ENCODE results near the gene CACNA1B.
"Not testable (repeated sequence)": the region's sequence is repeated elsewhere in the genome, so short reads cannot be mapped to it uniquely, and the experiment has no call there.

The CACNA1B gene

DNA sequence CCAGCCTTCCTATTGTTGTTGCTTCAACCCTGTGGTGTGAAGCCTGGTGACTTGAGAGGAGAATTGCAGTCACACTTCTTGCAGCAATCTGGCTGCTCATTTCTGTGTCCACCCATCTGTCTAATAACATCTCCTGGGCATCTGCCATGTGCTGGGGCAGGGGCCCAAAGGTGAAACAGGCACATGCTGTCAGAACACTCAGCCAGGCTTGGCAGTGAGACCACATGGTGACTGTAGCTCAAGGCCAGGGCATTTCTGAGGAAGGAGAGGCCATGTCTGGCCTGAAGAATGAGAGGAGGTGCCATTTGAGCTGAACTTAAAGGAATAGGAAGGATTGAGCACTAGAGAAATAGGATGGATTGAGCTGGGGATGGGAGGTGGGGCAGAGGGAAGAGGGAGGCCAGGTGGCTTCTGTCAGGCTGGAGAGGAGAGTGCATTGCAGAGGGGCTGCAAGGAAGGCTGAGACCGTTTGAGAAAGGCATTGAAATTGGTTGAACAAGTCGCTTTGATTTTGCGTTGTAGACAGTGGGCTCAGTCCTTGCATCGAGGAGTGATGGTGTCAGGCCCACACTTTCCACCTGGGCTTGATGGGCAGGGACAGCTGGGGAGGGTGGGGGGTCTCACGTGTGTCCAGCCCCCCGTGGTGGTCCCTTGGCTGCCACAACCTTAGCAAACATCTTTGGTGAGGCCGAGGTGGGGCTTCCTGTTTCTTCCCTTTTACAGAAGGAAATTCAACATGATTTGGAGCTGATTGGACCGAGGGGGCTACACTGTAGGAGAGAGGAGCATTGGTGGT, 222.4 kb downstream of the CACNA1B start:
- DNase-seq (ENCODE audit: low spot score): no peak

DNA sequence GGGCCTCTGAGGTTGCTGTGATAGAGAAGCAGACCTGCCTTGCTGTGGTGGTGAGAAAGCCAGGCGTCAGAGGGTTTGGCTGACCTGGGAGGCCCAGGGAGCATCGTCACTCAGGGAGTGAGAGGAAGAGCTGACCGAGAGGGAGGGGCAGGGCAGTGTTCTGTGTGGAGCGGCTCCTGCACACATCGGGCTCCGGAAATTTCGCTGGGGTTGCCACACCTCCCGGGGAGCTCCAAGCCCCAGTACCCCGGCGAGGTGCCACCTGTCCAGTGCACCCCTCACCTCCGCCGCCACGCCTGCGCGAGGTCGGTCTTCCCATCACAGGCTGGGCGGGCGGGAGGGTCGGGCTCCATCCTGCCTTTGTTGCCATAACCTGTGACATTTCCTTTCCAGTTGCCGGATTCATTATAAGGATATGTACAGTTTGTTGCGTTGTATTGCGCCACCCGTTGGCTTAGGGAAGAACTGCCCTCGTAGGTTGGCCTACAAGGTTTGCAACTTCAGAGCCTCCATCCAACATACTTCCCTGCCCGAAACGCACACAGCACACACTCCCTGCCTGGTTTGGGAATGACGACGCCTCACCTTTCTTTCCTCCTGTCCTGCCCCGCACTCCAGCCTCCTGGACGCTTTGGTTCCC, 223.2 kb downstream of the CACNA1B start:
- DNase-seq (ENCODE audit: low spot score): no peak

DNA sequence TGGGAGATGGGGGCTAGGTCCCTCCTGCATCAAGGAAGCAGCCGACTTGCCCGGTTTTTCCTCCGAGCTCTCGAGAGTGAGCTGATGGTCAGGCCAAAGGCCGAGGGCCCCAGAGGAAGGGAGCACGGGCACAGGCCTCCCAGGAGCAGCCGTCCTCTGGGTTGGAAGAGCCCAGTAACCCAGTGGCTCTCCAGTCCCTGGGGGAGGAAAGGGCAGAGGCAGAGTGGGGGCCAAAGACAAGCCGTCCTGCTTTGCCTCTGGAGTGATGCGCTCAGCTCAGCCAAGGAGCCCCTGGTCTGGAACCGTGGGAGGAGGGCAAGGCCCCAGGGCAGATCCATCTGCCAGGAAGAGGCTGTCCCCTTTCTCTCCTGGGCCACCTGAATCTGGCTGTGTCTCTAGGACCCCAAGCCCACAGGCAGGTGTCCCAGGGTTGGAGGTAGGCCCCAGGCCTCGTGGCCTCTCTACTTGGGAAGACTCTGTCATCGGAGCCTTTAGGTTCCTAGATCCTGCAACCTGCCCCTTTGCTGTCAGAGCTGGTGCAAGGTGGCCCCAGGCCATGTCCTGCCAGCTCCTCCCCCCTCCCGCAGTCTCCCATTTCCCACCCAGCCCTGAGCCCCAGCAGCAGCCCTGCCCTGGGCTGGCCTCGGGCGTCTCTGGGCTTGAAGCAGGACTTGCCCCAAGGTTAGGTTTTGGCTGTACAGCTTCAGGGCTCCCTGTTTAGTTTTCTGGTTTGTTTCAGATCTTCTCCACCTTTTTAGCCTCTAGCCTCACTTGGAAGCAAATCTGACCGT, 224.1 kb downstream of the CACNA1B start:
- DNase-seq (ENCODE audit: low spot score): no peak

DNA sequence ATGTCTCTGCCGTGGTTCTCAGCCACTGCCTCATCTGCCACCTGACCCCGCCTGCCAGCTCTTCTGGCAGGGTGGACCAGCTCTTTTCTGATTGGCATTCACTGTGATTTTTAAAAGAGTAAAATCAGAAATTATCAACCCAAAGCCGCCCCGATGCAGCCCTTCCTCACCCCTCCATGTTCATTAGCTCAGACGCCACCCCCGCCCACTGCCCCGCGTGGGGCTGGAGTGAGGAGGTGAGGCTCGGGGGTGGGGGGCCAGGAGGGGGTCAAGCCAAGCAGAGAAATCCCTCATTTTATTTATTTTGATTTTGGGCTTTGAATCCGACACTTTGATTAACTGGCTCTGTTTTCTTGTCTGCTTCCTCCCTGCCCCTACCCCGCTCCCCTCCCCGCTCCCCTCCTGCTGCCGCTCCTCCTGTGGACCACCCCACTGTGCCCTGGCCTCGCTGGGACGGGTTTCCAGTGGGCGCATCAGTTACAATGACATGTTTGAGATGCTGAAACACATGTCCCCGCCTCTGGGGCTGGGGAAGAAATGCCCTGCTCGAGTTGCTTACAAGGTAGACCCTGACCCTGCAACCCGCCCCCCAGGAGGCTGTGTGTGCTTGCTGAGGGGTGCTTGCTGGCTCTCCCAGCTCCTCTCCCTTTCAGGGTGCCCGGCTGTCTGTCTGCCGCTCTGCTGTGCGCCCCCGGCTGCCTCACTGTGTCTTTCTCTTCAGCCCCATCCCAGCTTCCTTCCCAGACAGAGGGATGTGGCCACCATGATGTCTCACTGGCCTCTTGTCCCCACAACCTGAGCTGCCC, 224.9 kb downstream of the CACNA1B start:
- DNase-seq (ENCODE audit: low spot score): no peak

DNA sequence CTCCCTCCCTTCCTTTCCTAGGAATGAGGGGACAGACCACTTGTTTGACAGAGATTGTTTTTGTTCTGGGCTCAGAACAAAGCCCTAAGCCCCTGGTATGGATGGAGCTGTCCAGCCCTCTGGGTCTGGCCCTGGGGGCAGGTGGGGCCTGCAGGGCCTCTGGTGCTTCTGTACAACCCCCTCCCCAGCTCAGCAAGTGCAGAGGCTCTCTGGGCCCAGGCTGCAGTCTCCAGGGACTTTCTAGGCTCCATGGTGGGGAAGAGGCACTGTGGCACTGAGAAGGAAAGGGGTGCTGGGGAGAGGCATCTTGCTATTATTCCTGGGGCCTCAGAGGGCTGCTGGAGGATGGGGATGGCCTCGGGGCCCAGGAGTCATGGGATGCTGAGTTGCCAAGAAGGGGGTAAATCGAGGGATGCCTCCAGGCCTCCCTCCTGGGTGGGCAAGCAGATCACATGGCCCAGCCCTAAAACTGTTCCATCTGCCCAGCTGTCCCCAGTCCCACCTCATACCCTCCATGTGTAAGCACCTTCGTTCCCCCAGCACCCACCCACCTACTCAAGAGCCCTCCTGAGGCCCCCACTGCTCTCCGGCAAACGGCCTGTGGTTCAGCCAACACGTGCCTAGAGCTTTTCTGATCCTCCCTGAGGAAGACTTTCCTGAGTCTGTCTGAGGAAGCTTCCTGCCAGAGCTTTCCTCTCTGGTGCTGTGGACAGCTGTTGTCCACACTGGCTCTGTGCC, 225.7 kb downstream of the CACNA1B start:
- no peak for DNase-seq (ENCODE audit: low spot score)

DNA sequence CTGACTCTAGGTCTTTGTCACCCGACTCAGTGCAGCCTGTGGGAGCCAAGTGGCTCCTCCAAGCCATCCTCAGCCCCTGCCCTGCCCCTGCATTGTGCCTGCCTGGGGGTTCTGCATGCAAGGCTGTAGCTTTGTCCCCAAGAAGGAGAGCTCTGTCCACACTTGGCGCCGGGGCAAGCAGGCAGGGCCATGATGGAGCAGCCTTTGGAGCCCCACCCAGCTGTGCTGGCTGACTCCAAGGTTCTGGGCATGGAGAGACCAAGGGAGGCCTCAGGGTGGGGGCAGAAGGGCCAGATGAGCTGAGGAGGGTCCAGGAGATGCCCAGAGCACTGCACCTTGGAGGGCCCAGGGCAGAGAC, 226.2 kb downstream of the CACNA1B start:
- no peak for DNase-seq (ENCODE audit: low spot score)

DNA sequence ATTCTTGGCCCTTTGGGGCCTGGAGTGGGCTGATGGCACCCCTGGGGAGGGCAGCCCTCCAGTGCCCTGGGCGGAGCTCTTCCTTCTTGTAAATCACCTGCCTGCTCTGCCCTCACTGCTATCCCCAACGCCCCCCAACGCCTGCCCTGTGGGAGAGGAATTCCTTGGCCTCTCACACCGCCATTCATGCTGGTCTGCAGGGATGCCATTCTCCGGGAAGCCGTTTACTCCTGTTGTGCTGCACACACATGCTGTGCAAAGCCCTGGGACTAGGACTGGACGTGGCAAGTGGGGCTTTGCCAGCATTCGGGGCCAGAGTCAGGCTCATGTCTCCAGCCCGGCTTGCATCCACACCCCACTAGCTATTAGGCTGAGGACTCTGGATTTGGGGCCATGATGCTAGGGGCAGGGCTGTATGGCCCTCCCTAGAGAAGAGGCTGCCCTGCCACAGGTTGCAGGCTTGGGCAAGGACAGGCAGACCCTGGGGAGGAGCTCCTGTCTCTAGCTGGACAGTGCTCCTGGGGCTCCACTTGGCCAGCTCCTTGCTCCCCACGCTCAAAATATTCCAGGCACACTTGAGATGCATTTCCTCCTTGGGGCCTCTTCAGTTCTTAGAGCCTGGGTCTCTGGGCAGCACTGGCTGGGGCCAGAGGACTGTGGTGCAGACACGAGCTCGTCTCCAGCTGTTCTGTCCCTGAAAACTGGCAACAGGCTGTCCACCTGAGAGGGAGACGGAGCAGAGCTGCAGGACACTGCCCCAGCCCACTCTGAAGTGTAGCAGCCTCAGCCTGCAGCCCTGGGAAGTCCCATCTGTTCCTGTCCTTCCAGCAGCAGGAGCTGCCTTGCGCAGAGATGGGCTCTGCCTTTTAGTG, 226.9 kb downstream of the CACNA1B start:
- DNase-seq (ENCODE audit: low spot score): no peak

DNA sequence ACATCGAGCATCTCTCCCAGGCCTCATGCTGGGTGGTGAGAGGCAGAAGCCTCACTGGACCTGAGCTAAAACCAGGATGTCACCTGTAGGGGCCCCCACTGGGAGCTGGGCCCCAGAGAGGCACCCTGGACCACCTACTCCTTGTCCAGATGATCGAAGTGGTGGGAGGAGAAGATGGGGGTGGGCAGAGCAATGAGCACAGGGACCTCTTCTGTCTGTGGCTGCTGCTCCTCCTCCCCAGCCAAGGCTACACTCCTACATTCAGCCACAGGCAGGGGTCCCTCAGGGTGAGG, 227.5 kb downstream of the CACNA1B start:
- no peak for DNase-seq (ENCODE audit: low spot score)

DNA sequence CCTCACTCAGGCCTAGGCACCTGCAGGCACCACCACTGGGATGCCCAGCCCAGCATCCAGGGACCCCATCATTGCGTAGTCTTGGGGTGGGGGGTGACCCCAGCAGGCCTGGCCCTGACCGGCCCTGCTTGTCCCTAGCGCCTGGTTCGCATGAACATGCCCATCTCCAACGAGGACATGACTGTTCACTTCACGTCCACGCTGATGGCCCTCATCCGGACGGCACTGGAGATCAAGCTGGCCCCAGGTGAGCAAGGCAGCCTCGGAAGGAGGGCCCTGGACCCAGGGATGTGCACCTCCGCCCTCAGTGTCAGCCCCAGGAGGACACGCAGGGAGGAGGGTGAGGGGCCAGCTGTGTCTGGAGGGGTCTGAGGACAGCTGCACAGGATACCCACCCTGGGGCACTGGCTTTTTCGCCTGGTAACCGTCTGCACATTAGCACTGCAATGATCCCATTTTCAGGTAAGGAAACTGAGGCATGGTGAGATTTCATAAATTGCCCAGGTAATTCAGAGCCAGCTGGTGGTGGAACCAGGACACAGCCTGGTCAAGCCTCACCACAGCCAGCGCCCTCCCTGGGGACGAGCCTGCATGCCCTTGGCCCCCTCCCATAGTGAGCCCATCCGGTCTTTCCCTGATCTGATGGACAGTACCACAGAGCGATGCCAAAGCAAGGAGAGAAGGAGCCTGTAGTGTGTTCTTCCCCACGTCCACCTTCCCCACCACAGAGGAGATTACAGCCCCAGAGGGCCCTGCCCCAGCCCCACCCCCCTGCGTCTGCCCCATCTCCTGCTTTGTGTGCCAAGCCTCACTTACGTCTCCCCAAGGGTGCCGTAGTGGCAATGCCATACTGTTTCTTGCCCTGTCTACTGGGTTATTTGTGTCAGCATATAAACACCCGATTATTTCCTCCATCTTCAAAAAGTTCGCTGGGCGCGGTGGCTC, 228.3 kb downstream of the CACNA1B start:
- no peak for DNase-seq (ENCODE audit: low spot score)

DNA sequence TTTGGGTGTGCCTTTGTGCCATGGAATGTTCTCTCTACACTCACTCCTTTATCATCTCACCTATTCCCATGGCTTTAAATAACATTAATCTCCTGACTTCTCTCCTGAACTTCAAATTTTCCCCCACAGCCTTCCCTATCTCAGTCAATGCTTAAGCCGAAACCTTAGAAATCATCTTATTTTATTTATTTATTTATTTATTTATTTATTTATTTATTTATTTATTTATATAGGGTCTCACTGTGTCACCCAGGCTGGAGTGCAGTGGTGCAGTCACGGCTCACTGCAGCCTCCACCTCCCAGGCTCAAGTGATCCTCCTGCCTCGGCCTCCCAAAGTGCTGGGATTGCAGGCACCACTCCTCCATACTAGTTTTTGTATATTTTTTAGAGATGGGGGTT, 229.5 kb downstream of the CACNA1B start:
- not testable (repeated sequence) for DNase-seq (ENCODE audit: low spot score)

DNA sequence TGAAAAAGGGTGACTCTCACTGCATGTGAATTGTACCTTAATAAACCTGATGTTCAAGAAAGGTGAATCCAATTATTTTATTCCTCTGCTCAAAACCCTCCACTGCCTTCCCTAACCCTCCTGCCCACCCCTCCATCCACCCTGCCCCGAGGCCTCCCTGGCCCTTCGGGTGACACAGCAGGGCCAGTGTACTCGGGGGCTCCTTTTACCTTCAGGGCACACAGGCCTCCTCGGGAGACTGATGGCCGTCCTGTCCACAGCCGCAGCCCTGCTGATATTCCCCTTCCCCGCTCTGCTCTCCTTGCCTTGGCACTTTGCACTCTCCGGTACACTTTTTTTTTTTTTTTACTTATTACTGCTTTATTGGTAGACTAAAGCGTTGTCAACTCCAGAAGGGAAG, 234.0 kb downstream of the CACNA1B start:
- DNase-seq (ENCODE audit: low spot score): no peak

DNA sequence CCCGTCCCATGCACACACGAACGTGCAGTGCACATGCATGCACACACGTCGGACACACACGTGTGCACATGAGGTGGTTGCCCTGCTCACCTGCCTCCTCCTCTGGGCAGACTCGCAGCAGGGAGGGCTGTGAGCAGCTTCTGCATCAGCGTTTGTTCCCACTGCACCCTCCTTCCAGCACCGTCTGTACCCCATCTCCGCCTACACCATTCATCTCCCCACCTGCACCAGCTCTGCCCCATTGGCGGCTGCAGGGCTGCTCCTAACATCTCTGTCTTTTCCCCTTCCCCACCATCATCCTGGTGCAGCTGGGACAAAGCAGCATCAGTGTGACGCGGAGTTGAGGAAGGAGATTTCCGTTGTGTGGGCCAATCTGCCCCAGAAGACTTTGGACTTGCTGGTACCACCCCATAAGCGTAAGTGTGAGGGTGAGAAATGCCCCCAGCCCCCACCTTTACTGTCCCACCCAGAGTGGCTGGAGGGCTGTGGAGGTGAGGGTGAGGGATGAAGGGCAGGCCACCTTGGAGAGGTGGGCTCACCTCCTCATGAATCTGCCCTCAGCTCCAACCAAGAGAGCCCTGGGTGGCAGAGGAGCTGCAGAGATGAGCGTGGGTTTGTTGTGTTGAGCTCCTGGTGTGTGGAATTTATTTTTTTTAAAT, 234.6 kb downstream of the CACNA1B start:
- no peak for DNase-seq (ENCODE audit: low spot score)

DNA sequence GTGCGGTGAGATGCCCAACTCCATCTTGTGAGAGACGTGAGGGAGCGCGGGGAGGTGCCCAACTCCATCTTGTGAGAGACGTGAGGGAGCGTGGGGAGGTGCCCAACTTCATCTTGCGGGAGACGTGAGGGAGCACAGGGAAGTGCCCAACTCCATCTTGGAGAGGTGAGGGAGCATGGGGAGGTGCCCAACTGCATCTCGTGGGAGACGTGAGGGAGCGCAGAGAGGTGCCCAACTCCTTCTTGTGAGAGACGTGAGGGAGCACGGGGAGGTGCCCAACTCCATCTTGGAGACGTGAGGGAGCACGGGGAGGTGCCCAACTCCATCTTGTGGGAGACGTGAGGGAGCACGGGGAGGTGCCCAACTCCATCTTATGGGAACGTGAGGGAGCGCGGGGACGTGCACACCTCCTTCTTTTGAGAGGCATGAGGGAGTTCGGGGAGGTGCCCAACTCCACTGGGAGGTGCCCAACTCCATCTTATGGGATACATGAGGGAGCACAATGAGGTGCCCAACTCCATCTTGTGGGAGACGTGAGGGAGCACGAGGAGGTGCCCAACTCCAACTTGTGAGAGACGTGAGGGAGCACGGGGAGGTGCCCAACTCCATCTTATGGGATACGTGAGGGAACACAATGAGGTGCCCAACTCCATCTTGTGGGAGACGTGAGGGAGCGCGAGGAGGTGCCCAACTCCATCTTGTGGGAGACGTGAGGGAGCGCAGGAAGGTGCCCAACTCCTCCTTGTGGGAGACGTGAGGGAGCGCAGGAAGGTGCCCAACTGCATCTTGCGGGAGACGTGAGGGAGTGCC, 235.4 kb downstream of the CACNA1B start:
- DNase-seq (ENCODE audit: low spot score): no peak

DNA sequence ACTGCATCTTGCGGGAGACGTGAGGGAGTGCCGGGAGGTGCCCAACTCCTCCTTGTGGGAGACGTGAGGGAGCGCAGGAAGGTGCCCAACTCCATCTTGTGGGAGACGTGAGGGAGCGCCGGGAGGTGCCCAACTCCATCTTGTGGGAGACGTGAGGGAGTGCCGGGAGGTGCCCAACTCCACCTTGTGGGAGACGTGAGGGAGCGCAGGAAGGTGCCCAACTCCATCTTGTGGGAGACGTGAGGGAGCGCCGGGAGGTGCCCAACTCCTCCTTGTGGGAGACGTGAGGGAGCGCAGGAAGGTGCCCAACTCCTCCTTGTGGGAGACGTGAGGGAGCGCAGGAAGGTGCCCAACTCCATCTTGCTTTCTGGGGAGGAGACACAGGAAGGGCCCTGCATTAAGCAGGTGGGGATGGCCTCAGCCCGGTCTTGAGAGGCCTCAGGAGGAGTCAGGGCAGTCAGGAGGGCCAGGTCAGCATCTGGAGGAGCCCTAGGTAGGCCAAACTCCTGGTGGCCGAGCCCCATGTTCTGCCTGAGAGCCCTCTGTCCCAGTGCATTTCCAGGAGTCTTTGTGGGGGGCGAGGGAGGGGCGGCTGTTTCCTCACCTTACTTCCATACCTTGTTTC, 236.2 kb downstream of the CACNA1B start:
- not testable (repeated sequence) for DNase-seq (ENCODE audit: low spot score)

DNA sequence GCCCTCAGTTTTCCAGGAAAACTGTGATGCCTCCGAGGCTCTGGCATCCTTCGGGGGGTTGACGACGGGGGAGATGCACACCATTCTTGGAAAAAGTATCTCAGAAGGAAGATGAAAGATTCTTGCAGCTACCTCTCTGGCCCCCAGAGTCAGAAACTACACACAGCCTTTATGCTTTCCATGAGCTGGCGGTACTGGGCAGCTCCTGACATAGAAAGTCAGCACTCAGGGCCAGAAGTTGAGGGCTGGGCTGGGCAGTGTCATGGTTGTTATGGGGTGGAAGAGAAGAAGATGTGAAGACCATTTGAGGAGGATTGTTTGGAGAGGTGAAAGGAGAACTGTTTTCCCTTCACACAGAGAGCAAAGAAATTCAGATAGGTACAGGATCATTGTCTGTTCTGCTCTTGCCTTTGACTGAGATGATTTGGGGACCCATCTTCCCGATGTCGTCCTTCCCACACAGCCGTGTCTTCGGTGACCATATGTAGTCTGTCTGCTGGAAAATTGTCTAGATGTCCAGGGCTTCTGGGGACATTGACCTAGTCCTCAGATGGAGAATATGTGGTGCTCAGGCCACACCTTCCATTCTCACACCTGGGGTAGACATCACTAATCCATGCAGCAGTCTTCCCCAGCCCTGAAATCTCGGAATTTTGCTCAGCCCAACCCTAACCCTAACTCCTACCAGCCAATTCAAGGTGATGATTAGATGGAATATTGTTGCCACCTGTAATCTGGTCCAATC, 237.1 kb downstream of the CACNA1B start:
- no peak for DNase-seq (ENCODE audit: low spot score)

DNA sequence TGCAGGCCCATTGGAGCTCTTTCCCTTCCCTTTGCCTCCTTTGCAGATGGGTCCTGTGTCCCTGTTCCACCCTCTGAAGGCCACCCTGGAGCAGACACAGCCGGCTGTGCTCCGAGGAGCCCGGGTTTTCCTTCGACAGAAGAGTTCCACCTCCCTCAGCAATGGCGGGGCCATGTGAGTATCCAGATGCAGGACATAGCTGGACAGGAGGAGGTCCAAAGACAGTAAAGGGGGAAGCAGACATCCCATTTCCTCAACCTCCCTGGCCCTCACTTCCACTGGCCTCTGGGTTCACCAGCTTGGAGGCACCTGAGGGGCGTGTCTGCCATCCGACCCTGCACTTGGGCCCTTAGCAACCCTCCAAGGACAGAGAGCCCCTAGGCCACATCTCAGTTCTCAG, 237.9 kb downstream of the CACNA1B start:
- DNase-seq (ENCODE audit: low spot score): no peak

DNA sequence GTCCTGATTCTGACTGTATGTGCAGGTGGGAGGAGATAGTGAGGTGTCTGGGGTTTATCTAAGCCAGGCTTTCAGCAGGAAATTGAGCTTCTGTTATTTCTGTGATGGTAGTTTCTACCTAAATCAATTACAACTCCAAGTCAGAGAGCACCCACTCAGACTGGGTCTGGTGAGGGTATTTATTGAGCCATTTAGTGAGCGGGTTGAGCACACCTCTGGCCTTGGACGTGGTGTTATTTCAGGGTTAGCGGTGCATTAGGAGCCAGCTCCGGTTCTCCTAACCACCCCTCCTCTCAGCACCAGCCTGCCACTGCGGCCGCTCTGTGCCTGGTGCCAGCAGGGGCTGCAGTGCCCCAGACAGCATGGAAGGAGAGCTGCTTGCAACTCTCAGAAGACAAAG, 238.9 kb downstream of the CACNA1B start:
- DNase-seq (ENCODE audit: low spot score): no peak
